Activated CD4-positive, CD25-positive, alpha-beta regulatory T cell (primary cell): ENCODE measurements around the gene CCDC148.

ENCODE experiments used
- DNase-seq, 4 experiments: peaks; one replicate each; lab custom pipeline; 2025; lab: John Stamatoyannopoulos, UW

Gene CCDC148

DNA sequence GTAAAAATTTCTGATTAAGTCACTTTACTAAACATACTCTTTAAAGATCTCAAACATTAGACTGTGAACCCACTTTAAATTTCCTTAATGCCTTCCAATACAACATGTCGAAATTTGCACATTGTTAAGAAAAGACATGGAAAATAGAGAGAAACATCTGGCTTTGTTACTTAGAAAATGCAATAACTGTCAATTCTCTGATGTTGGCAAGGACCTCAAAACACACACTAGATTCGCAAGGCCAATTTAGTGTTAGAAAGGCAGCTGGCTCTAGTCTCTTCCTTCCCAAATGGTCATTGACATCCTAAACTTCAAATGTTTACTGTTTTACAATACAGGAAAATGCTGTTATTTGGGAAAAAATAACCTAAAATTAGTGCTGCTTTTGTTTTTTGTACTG is 244.3 kb downstream of the CCDC148 start:
- DNase-seq = no peak

DNA sequence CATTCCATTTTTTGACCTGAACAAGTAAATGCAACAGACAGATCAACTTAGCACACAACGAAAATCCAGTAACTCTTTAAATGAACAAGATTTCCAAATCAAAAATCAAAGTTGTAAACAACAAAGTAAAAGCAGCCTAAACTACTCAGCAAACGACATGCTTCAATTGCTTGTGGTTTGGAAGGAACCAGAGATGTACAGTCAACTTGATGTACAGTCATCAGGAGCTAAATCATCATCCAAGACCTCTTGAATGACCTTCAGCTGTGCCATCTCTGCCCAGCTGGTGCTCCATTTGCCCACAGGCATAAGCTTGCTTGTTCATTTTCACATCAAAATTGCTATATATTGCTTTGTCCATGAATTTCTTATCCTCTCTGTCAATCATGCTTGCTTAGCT is 245.1 kb downstream of the CCDC148 start:
- no peak for DNase-seq

DNA sequence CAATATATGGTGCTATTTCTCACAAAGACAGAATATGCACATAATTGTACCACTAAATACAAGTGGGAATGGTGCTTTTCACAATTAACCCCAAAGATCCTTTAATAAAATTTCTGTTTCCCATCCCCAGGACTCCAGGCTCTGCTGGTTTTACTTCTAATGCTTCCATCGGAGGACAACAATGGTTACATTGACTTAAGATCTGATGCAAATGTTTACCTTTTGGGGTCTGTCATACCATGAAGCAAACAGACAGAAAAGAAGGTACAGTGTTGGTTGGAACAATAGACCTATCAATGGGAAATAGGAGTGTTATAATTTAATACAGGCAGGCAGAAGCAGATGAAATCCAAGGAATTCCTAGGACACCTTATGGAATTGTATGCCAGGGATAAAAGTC is 249.2 kb downstream of the CCDC148 start:
- no peak for DNase-seq

DNA sequence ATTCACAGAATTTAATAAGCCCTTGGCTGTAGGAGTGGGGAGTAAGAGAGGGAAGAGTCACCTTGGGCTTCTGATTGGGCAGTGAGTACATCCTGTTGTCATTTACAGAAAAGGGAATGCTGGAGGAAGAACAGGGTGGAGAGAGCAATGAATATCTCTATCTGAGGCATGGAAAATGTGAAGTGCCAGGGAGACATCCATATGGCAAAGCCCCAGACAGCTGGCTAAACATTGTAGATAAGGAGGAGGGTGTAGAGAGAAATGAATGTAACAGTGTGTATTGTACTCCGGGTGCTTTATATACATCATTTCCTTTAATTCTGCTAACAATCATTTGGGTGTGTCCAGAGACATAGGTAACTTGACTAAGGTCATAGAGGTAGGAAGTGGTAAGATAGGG is 251.3 kb downstream of the CCDC148 start:
- DNase-seq = no peak

DNA sequence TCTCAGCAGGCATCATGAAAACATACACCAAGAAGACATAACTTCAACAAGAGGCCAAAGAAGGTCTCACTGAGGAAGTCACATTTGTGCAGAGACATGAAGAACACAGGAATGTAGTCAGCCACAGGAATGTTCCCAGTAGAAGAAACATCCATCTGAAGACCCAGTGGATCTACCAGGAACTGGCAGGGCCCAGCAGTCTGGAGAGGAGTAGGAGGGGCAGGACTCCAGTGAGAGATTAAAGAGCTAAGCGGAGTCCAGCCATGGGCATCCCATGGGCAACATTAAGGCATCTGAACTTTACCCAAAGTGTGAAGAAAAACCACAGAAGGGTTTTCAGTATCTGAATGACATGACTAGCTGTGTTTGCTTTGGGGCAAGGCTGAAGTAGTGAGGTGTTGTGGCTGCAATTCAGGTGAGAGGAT is 251.8 kb downstream of the CCDC148 start:
- DNase-seq = no peak

DNA sequence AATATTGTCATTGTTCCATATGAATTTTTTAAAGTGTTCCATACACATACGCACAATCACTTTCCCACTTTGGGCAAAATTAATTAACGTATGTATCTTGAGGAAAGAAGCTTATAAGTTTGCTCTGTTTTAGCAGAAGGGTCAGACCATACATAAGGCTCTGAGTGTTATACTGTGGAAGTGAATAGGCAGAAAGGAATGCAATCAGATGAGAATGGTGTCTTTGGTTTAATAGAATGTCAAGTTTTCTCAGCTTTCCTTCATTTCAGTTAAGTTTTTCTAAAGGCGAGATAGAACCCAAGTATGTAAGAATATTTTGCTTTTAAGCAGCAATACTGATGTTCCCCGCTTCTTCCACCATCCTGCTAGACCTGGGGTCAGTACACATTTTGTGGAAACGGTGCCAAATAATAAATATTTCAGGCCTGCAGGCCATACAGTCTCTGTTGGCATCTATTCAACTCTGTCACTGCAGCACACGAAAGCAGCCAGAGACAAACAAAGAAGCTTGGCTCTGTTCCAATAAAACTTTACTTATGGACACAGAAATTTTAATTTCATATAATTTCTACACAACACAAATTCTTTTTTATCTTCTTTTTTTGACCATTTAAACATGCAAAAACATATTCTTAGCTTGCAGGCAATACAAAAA is 254.3 kb downstream of the CCDC148 start:
- no peak for DNase-seq

- DNase-seq = no peak
Measured at GRCh38 chr2:158199928-158200650, 256.5 kb downstream of the CCDC148 start.

- no peak for DNase-seq
Measured at GRCh38 chr2:158197940-158198339, 258.6 kb downstream of the CCDC148 start.

GRCh38 chr2:158194229-158194628 is 262.3 kb downstream of the CCDC148 start:
- no peak for DNase-seq

GRCh38 chr2:158192515-158193443 is 263.8 kb downstream of the CCDC148 start:
- DNase-seq = no peak

DNA sequence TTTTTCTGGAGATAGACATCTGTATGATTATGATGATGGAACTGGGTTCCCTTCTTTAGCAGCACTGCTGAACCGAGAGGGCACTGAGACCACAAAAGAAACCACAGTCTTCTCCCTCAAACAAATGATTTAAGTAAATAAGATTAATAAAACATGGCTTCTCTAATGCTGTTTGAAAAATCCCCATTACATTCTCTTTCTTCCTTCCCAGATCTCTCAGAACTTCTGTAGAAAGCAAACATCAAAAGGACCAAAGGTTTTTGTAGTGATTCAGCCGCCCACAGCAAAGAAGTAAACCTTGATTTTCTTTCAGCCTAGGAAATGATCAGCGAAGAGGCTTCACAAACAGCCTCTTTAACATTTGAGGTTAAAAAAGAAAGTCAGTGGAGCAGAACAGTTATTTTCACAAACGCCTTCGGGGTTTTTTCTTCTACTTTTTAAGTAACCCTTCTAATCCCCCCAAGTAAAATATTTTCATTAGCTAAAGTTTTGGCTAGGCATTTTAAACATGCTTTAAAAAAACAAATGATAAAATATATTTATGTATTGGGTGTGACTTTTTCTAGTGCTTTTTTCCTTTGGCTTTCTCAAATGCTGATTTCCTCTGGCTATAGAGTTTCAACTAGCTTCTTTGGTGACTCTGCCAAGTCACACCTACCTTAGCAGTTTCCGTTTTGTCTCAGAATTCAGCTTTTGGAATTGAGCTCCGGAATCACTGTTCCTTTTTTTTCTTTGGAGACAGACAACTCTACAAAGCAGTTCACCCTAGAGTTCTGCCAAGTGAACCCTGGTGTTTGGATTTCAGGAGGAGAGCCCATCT is 265.3 kb downstream of the CCDC148 start:
- DNase-seq = no peak

DNA sequence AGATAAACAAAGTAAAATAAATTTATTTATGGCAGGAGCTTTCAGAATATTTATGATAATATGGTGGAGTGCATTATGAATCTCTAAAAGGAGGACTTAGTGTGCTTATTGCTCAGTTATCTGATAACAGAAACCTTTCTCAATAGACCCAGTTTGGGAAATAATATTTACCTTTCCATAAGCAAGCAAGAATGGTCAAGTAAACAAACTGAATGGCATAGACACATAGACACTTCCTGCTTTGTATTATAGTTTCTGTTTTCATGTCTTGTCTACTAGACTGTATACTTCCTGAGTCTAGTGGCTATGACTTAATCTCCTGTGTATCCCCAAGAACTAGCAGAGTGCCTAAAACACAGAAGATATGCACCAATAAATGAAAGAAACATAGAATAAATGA is 267.0 kb downstream of the CCDC148 start:
- no peak for DNase-seq

DNA sequence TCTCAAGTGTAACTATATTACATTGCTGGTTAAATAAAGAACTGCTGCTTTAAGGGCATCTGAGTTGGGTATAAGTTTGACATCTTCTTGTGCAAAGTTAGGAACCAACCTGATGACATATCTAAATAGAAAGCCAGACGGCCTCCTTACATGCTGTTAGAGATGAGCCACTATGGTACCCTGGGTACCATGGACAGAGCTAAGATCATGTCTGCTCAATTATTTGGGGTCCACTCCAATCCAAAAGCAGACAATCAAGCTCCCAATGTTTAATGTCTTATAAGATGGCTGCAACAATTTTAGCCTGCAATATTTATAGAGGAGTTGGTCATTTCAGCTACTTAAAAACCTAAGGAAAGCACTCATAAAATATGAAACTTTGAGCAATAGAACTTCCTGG is 268.6 kb downstream of the CCDC148 start:
- no peak for DNase-seq

DNA sequence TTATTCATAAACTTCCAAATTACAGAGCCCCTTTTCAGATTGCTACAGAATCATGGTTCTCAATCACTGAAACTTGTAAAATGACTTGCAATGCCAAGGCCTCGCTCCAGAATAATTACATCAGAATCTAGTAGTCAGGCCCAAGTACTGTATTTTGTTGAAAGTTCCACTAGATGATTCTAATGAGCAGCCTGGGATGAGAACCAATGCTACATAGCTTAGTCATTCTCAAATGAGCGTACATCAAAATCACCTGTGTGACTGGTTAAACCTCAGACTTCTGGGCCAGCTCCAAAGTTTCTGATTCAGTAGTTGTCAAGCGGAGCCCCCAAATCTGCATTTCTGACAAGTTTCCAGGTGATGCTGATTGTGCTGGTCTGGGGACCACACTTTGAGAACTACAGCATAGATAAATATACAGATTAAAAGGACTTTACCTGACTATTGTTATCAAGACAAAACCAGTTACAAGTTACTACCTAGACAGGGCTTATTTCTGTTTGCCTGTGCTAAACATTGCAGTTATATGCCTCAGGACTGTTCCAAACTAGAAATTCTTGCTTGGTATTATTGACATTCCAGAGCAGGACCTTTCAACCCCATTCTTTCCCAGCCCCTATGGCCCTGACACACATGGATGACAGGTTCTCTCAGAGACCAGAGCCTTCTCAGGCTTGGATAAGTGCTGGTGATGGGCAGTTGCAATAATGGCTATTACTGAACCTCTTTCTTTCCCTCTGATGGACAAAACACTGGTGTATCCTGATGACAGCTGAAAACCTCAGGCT is 271.8 kb downstream of the CCDC148 start:
- no peak for DNase-seq

- DNase-seq = no peak
Measured at GRCh38 chr2:158184001-158184400, 272.6 kb downstream of the CCDC148 start.

GRCh38 chr2:158182676-158183295 is 273.8 kb downstream of the CCDC148 start:
- no peak for DNase-seq

GRCh38 chr2:158181171-158181570 is 275.4 kb downstream of the CCDC148 start:
- DNase-seq = no peak

DNA sequence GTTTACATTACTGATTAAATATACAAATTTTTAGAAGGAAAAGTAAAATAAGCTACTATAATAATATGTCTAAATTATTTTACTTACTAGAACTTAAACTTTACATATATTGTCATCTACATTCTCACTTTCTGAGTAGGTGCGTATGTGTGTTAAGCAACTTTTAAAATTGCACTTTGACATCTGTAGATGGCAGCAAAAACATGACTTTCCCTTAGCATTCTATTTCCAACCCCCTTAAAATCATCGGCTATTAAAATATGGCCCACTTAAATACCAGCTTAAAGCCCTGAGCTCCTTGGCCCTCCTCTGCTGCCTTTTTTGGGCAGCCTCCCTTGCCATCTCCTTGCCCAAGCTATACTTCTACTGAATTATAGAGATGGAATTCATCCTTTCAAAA is 276.9 kb downstream of the CCDC148 start:
- DNase-seq = no peak

GRCh38 chr2:158178646-158179045 is 277.9 kb downstream of the CCDC148 start:
- no peak for DNase-seq

DNA sequence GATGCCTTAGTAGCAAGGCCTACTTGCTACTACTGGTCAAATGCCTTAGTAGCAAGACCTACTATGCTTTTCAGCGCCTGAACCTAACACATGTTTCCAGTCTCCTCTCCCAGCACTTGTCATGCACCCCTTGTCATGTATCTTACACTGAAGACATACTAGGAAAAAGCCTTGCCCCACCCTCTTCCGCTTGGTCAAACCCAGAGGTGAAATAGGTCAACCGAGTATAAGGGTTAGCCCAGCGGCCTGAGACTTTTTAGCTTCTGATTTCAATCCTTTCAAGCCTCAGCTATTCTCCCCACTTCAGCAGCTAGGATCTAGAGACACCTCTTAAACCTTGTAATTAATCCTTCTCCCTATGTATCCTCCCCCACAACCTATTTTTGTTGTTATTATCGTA is 281.6 kb downstream of the CCDC148 start:
- DNase-seq = no peak

DNA sequence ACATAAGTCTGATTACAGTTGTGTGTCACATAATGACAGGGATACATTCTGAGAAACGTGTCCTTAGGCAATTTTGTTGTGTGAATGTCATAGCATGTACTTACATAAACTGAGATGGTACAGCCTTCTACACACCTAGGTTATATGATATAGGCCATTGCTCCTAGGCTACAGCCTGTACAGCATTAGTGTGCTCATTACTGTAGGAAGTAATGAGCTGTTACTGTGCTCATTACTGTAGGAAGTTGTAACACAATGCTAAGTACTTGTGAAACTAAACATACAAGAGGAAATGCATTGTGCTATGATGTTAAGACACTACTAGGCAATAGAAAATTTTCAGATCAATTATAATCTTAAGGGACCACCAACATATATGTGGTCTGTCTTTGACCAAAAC is 282.1 kb downstream of the CCDC148 start:
- DNase-seq = no peak
